Nephron (organoid): ENCODE data around the gene SEC24A.
A peak's percentile ranks its signal among the peaks of the same experiment; 100 is the strongest.
"Not testable (repeated sequence)": the region's sequence is repeated elsewhere in the genome, so short reads cannot be mapped to it uniquely, and the experiment has no call there.

Experiments used
- H3K27ac Mint-ChIP-seq, 3 experiments: 2 replicates each; pipeline ENCODE4 v1.8.0; 2020; ENCODE audit warnings: mixed read lengths in 3 of 3, mild to moderate bottlenecking in 2 of 3, moderate library complexity in 1 of 3
- H3K27me3 Mint-ChIP-seq: 2 replicates; pipeline ENCODE4 v1.8.0; 2021; ENCODE audit warnings: low read depth, mild to moderate bottlenecking, moderate library complexity, mixed read lengths
- H3K36me3 Mint-ChIP-seq: 2 replicates; pipeline ENCODE4 v1.8.0; 2020; ENCODE audit warnings: low read depth, mixed read lengths
- H3K4me1 Mint-ChIP-seq: 2 replicates; pipeline ENCODE4 v1.8.0; 2020; ENCODE audit warnings: mixed read lengths
- H3K4me3 Mint-ChIP-seq, 3 experiments: 2 replicates each; pipeline ENCODE4 v1.8.0; 2020; ENCODE audit warnings: mild to moderate bottlenecking in 3 of 3, mixed read lengths in 3 of 3, moderate library complexity in 2 of 3
- H3K9me3 Mint-ChIP-seq: 2 replicates; pipeline ENCODE4 v1.8.0; 2020; ENCODE audit warnings: mixed read lengths
- TF ChIP-seq, protein P1 (sequence below), 3 experiments: fragments of 200-600 bp; sonication (generic); IDR thresholded peaks; one replicate each; pipeline ENCODE4 v1.5.0; 2021; ENCODE audit warnings: antibody characterized with exemption in 3 of 3; ENCODE audit not compliant: unreplicated experiment in 3 of 3

The SEC24A gene

DNA sequence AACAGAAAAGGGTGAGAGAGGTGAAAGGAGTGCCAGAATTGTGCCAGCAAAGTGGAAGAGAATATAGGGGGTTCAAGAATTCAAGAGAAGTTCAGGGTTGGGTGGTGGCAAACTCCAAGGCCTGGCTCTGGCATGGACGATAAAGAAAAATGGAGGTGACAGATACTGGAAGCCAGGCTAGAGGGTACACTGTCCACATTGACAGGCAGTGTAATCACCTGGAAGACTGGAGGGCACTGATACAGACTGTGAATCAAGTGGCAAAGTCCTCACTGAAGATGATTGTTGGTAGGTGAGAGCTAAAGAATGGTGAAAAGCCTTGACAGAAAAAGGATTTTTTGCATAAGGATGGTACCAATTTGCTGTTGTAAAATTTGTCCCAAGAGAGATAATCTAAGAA lies 23.0 kb upstream of the SEC24A start:
- Mint-ChIP-seq H3K4me1 (peaks cover 4% of the 10 kb centered on the region), H3K4me3 (no peak overlapping the region), H3K9me3 (no peaks in the 10 kb centered on the region), H3K27ac (no peak overlapping the region), H3K27me3 (no peaks in the 10 kb centered on the region), H3K36me3 (peaks cover 13% of the 10 kb centered on the region)
- TF ChIP-seq, protein P1, sequence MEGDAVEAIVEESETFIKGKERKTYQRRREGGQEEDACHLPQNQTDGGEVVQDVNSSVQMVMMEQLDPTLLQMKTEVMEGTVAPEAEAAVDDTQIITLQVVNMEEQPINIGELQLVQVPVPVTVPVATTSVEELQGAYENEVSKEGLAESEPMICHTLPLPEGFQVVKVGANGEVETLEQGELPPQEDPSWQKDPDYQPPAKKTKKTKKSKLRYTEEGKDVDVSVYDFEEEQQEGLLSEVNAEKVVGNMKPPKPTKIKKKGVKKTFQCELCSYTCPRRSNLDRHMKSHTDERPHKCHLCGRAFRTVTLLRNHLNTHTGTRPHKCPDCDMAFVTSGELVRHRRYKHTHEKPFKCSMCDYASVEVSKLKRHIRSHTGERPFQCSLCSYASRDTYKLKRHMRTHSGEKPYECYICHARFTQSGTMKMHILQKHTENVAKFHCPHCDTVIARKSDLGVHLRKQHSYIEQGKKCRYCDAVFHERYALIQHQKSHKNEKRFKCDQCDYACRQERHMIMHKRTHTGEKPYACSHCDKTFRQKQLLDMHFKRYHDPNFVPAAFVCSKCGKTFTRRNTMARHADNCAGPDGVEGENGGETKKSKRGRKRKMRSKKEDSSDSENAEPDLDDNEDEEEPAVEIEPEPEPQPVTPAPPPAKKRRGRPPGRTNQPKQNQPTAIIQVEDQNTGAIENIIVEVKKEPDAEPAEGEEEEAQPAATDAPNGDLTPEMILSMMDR (IDR thresholded peaks at IDR 0.05; ENCODE audit: unreplicated experiment in 3 of 3), result no peak

DNA sequence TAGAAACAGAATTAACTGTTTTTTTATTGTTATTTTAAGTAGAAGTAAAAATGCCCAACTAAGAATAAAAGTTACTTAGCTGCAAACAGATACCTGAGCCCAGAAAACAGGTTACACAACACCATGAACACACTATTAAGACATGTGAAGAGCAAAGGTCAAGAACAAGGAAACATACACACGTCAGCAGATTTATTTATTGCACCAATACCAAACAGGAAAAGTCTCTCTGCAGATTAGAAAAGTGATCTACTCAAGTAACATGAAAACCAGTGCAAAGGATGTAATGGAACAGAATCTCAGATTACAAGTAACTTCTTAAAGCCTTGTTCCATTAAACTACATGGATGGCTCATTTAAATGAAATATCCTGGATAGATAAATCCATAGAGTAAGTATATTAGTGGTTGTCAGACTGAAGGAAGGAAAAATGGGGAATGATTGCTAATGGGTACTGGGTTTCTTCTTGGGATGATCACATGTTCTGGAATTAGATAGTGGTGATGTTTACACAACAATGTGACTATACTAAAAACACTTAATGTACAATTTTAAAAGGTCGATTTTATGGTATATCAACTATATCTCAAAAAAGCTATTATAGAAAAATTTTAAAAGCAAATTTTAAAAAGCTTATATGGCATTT lies 22.1 kb upstream of the SEC24A start:
- H3K4me3 Mint-ChIP-seq, result no peak overlapping the region
- H3K27ac Mint-ChIP-seq, result peak overlapping the region in 1 of 3 experiments; percentile 57
- H3K27me3 Mint-ChIP-seq, result no peaks in the 10 kb centered on the region
- TF ChIP-seq, protein P1 (IDR thresholded peaks at IDR 0.05; ENCODE audit: unreplicated experiment in 3 of 3), result no peak
- no peaks in the 10 kb centered on the region for H3K9me3 Mint-ChIP-seq
- H3K36me3 Mint-ChIP-seq, result peaks cover 9% of the 10 kb centered on the region
- peaks cover 4% of the 10 kb centered on the region for H3K4me1 Mint-ChIP-seq

DNA sequence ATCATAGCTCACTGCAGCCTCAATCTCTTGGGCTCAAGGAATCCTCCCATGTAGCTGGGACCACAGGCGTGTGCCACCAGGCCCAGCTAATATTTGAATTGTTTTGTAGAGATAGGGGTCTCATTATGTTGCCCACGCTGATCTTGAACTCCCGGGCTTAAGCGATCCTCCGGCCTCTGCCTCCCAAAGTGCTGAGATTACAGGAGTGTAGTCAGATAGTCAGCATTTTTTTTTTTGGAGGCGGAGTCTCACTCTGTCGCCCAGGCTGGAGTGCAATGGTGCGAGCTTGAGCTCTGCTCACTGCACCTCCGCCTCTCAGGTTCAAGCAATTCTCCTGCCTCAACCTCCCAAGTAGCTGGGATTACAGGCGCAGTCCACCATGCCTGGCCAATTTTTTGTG lies 14.4 kb upstream of the SEC24A start:
- Mint-ChIP-seq H3K36me3 (no peaks in the 10 kb centered on the region), H3K4me1 (no peaks in the 10 kb centered on the region), H3K9me3 (no peaks in the 10 kb centered on the region), H3K27me3 (no peaks in the 10 kb centered on the region), H3K27ac (no peak overlapping the region), H3K4me3 (peak overlapping the region; percentile 62 to 76 (median 74))
- TF ChIP-seq, protein P1 (IDR thresholded peaks at IDR 0.05; ENCODE audit: unreplicated experiment in 3 of 3), result no peak

DNA sequence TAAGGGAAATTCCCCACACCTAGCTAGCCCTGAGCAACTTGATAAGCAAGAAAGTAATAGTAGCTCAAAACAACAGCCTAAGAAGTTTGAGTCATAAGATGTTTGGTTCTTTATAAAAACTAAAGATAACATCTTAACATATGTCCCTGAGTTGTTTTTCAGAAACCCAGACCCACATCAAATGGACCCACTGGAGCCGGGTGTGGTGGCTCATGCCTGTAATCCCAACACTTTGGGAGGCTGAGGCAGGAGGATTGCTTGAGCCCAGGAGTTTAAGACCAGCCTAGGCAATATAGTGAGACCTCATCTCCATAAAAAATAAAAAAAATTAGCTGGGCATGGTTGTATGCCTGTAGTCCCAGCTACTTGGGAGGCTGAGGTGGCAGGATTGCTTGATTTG lies 13.2 kb upstream of the SEC24A start:
- not testable (repeated sequence) for H3K27ac Mint-ChIP-seq, H3K9me3 Mint-ChIP-seq

DNA sequence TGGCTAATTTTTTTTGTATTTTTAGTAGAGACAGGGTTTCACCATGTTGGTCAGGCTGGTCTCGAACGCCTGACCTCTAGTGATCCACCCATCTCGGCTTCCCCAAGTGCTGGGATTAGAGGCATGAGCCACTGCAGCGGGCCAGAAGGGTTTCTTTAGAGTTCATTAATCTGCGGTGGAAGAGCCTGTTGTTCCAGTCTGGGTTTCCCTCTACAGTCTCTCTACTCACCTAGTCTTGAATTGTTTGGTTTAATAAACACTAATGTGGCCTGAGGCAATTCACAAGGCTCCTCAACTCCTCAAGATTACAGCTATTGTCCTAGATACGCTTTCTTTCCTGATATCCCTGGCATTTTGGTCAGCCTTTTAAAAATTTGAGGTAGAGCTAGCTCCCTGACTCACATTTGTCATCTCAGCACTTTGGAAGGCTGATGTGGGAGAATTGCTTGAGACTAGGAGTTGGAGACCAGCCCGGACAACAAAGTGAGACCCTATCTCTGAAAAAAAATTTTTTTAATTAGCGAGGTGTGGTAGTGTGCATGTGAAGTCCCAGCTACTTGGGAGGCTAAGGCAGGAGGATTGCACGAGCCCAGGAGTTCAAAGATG lies 11.4 kb upstream of the SEC24A start:
- TF ChIP-seq, protein P1 (IDR thresholded peaks at IDR 0.05; ENCODE audit: unreplicated experiment in 3 of 3), result no peak
- Mint-ChIP-seq H3K4me3 (no peak overlapping the region), H3K4me1 (no peaks in the 10 kb centered on the region), H3K9me3 (no peaks in the 10 kb centered on the region), H3K27me3 (no peaks in the 10 kb centered on the region), H3K27ac (peak overlapping the region in 1 of 3 experiments; percentile 60), H3K36me3 (no peaks in the 10 kb centered on the region)

More for the DNA sequence above, 13.2 kb upstream of the SEC24A start:
- H3K4me3 Mint-ChIP-seq, result peak overlapping the region; percentile 33 to 61 (median 50)
- not testable (repeated sequence) for H3K27me3 Mint-ChIP-seq, H3K36me3 Mint-ChIP-seq, H3K4me1 Mint-ChIP-seq

DNA sequence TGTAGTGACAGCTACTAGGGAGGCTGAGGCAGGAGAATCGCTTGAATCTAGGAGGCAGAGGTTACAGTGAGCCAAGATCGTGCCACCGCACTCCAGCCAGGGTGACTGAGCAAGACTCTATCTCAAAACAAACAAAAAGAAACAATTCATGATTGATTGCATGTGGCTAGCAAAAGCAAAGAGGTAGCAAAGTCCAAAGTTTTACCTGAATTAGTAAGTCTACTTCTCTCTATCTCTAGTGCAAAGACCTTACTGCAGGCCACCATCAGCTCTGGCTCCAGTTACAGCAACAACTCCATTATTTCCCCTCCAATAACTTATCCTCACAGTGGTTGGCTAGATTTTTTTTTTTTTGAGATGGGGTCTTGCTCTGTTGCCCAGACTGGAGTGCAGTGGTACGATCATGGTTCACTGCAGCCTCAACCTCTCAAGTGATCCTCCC lies 9.8 kb upstream of the SEC24A start:
- H3K4me3 Mint-ChIP-seq, result no peak overlapping the region
- no peaks in the 10 kb centered on the region for H3K9me3 Mint-ChIP-seq
- H3K27me3 Mint-ChIP-seq, result no peaks in the 10 kb centered on the region
- no peak overlapping the region for H3K27ac Mint-ChIP-seq
- H3K4me1 Mint-ChIP-seq, result peaks cover 7% of the 10 kb centered on the region
- TF ChIP-seq, protein P1 (IDR thresholded peaks at IDR 0.05; ENCODE audit: unreplicated experiment in 3 of 3), result no peak
- no peaks in the 10 kb centered on the region for H3K36me3 Mint-ChIP-seq
